Stimulated activated CD8-positive, alpha-beta memory T cell treated with anti-CD3 and anti-CD28 coated beads, Interleukin-7, amount 100 ng/mL, for 4 hours (primary cell): ENCODE measurements around the gene RPS21.
A peak's percentile ranks its signal among the peaks of the same experiment; 100 is the strongest.

Experiments
- DNase-seq, 2 donors: peaks; one replicate each; pipeline ENCODE4 v3.0.0-alpha.2; 2020; ENCODE audit warnings: low read depth in 2 of 2

Gene RPS21

DNA sequence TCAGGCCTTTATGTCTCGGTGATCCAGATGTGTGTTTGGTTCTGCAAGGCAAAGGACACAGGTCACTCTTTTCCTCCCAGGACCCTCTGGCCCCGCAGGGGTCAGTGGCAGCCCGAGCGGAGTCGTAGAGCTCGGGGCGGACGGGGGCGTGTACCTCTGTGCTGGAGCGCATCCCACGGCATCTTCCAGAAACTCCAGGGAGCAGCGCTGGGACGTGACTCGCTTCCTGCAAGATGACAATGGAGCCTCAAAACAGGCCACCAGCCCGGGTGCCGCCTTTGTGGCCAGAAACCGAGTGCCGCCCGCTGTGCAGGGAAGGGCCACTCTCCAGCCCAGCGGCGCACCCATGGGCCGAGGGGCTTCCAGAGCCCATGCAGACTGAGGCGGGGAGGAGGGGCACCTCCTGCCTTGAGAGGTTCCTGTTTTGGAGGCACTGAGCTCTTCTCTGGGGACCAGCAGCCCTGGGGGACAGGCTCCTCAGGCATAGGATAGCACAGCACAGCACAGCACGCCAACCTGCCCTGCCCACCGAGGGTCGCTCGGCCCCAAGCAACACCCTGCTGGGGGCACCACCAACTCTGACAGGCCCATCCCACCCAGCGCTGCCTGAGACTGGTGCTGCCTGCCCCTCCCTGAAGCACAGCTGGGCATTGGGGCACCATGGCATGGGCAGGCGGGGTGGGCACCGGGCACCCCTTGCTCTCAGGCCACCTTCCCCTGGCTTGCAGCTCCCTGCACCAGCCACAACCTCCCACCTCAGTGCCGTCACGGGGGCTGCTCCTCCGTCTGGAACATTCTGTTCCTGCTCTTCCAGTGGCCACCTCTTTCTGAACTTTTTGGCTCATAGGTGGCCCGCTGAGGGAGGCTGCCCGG lies 9.7 kb downstream of the RPS21 start:
- DNase-seq: no peak

DNA sequence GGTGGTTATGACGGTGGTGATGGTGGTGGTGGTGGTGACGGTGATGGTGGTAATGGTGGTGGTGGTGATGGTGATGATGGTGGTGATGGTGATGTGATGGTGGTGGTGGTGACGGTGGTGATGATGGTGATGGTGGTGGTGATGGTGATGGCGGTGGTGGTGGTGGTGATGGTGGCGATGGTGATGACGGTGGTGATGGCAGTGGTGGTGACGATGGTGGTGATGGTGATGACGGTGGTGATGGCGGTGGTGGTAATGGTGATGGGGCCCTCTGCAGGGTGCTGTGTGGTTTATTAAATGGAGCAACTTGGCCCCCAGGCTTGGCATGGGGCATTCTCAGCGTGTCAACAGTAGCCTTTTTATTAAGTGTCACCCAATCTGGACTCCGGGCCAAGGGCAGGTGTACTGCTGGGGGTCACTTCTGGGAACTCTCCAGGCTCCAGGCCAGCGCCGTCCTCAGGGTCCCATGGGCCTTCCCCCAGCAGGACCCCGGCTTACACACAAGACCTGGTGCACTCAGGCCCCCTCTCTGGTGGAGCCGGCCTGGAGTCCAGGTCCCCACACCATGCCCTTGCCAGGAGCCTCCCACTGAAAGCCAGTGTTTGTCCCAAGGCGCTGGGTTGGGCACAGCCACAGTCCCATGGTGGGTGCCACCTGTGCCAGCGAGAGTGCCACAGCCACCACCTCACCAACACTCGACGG lies 11.4 kb downstream of the RPS21 start:
- DNase-seq: no peak

DNA sequence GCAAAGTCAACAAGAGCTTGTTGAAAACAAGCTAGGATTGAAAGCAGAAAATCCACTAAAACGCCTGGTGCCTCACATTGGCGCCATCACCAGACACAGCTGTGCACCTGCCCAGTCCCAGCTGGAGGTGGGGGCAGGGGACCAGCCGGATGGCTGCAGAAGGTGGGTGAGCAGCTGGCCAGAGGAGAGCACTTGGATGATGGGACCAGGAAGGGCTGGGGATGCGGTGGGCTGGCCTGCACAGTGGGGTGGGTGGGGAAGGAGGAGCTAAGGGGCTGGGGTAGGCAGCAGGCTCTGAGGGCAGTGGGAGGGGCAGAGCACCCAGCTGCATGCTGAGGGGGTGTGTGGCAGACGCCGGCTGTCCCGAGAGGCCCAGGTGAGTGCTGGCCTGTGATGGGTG lies 13.1 kb downstream of the RPS21 start:
- no peak for DNase-seq

DNA sequence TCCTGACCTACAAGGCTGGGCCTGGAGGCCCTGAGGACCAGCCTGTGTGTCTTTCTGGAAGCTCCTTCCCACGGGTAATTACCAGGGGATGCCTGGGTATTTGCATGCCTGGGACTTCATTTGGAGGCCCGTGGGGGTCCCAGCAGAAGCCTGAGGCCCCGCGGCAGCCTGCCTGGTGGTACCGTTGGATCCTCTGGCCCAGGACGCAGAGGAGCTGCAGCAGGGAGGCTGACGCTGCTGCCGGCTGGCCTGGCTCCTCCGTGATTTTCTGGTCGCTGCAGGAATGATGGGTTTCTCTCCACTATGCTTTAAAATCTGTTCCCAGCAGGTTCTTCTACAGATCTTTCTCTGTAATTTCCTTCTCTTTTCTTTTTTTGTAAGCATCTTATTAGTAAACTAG lies 13.6 kb downstream of the RPS21 start:
- DNase-seq: no peak

DNA sequence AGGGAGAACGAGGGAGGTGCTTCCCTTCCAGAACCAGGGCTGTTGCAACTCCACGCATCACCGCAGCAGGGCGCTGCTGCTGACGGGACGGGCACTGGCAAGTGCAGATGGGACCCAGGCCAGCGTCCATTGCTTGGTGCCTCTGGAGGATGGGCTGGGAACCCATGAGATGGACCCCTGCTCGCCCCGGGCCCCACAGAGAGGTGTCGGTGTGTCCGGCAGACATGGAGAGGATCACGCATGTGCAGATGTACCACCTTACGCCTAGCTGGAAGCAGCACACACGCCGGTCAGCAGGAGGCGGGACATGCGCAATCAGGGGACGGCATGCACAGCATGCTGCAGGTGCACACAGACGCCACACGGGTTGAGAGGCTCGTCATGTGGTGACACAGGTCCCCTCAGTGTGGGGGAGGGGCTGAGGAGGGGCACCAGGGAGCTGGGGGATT lies 14.5 kb downstream of the RPS21 start:
- no peak for DNase-seq

DNA sequence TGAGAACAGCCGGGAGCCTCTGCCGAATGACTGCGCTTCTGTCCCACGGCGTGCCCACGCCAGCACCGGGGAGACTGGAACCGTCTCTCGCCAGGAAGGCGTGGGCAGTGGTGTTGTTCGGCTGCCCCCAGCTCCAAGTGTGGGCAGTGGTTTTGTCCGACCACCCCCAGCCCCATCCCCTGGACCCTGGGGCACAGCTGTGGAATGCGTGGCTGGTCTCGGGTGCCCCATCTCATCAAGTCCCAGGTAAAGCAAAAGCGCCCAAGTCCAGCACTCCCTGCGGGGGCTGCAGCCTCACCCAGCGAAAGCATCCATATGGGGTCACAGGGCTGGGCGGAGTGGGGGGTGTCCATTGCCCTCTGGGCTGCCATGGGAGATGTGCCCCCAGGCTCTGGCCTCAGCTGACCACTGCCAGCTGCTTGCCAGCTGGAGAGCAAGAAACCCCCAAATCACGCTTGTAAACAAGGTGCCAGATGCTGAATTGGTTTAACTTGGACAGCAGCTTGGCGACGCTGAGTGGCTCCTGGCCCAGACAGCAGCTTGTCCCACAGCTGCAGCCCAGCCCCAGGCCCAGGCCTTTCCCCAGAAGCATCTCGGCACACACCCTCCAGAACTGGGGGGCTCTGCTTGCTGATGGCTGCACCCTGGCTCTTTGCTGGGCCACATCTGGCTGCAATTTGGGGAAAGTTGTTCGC lies 15.7 kb downstream of the RPS21 start:
- DNase-seq: no peak

DNA sequence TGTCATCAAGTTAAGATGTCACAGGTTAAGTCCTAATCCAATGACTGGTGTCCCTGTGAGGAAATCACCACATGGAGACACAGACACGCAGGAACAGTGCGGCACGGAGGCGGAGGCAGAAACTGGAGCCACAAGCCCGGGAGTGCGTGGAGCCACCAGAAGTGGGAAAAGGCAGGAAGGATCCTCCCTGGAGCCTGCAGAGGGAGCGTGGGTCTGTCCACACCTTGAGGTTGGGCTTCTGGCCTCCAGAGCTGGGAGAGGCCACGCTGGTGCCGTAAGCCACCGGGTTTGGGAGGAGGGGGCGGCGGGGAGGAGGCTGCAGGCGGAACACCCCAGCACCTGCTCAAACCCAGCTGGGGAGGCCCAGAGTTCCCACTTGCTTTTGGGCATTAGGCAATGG lies 16.4 kb downstream of the RPS21 start:
- no peak for DNase-seq

DNA sequence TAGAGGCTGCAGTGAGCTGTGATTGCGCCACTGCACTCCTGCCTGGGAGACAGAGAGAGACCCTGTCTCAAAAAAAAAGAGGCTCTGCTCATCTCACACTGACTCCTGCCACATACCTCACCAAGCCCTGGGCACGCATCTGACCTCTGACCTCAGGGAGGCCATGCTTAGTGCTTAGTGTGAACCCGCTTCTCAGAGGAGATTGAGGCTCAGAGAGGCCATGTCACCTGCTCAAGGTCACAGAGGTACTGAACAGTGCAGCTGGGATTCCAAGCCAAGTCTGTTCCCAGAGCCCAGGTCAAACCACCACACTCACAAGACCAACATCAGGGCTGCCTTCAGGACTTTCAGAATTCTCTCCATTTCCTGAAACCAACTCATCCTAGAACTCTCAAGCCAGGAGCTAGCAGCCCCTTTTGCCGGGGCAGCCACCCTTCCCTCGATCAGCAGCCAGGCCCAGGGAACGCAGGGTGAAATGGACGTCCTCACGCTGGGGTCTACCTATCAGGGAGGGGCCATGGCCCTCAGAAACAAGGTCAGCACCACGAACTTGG lies 17.3 kb downstream of the RPS21 start:
- DNase-seq: no peak

DNA sequence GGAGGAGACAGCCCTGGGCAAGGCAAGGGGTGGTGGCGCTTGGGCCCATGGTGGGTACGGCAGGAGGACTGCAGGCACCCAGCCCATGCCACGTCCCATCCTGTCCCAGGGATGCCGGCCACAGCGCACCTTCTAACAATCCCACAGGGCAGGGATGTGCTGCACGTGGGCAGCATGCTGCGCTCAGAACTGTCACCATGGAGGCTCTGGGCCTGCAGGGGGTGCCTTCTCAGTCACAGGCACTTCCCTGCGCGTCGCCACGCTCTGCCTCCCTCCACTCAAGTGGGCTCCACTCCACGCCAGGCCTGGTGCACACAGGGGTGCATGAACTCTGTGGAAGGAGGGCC lies 17.8 kb downstream of the RPS21 start:
- no peak for DNase-seq

DNA sequence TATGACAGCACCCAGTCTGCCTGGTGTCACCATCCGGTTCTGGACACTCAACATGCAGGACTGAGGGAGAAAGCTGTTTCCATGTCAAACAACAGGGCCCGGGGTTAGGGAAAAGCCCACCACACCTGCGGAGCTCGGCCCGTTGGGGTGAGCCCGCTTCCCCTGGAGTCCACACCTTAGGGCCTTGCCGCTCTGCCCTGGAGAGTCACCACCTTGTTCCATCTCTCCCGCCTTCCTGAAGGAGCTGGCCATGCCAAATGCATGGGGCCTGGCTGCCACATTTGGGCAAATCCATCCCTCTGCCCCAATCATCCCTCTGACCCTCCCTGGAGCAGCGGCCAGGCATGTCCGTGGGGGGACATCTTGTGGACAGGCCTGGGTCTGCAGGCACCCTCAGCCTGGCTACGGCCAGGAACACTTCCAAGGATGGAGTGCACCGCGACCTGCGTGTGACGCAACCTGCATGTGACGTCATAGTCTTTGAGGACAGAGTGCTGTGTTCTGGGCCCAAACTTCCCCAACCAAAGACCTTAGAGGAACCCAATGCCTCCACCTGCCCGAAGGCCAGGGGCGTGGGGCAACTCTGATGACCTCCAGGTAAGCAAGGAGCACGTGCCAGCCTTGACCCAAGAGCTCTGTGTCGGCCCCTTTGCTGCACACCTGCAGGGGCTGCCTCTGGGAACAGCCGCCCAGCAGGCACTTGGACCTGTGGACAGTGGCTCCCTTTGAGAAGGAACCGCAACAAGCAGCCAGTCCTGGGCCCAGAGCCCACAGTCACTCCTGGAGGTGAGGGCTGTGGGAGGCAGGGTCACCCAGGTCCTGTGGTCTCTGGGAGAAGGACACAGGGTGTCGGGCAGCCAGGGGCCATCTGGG lies 18.4 kb downstream of the RPS21 start:
- DNase-seq: no peak

DNA sequence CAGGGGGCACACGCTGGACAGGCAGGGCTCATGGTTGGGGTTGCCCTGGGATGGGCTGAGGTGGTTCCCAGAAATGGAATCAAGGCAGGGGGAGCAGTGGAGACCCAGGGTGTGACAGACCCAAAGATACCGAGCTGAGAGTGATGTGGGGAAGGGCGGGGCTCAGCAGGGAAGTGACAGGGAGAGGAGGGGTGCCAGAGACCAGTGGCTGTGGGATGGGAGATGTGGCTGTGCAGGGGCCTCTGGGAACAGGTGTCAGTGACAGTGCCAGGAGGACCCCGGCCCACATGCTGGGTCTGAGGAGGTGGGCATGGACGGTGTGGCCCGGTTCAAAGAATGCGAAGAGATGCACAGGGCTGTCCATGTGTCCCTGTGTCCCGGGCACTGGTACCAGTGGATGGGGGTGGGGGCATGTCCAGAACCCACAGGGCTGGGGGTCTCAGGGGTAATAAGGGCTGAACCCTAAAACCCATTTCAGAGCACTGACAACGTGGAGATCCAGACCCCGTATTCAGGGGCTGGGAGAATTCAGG lies 19.1 kb downstream of the RPS21 start:
- DNase-seq: no peak

DNA sequence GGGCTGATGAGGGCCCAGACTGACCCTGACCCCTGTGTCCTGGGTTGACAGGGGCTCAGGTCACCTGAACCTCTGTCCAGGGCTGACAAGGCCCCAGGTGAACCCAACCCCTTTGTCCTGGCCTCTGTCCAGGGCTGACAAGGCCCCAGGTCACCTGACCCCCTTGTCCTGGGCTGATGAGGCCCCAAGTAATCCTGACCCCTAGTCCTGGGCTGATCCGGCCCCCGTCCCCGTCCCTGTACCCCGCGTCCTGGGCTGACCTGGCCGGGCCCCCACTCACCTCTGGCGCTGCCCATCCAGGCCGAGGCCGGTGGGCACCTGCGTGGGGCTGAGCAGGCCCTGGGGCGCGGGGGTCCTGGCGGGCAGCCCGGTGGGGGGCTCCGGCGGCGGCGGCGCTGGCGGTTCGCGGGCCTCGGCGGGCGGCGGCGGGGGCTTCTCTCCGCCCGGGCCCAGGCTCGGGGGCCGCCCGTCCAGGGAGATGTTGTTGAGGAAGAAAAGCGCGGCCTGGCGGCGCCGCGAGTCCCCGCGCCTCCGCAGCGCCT lies 19.8 kb downstream of the RPS21 start:
- no peak for DNase-seq

DNA sequence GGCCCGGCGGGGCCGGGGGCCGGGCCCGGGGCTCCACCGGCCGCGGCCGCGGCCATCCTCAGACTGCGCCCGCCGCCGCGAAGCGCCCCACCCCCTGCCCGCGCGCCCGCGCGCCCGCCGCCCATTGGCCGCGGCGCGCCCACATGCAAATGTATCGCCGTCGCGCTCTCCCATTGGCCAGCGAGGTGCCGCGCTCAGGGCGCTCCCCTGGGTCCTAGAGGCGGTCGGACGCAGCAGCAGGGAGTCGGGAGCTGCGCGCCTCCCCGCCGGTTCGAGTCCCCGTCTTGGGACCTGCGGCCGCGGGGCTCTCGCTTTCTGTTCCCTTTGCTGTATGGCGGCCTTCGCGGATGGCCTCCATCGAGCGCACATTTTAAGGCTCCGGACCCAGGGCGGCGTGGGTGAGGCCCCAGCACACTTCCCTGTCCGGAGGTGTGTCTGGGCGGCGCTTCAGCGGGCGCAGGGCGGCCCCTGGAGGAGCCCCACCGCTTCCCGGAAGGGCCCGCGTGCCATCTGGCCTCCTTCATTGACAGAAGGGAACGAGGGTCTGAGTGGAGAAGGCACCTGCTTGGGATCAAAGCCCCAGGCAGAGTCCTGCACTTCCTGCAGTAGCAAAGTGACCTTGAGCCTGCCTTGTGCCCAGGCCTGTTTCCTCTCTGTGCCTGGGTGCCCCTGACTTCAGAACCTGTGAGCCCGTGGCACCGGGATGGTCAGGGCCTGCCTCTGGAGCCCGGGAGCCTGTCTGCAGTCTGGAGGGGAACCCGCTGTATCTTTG lies 20.5 kb downstream of the RPS21 start, which contains the start of gene CABLES2:
Gene CABLES2 (minus strand): TSS at position 65 of the 772 bp plus-strand sequence. CDS start 9 bp downstream, at position 56.
- peak; percentile 79 to 90 for DNase-seq

DNA sequence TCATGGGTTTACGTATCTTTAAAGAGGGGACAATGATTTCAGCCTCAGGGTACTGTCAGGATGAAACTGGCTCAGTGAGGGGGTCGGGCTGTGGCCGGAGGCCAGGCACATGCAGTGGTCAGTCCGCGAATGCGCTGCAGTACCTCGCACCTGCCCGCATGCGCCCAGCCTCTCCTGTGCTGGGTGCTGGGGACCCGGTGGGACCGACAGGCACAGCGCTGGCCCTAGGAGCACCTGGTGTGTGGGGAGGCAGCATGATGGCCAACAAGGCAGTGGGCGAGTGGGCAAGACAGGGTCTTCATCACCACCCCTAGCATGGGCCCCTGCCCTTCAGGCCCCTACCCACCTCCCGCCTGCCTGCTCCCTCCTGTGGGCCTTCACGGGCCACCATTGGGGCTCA lies 21.2 kb downstream of the RPS21 start:
- DNase-seq: no peak

DNA sequence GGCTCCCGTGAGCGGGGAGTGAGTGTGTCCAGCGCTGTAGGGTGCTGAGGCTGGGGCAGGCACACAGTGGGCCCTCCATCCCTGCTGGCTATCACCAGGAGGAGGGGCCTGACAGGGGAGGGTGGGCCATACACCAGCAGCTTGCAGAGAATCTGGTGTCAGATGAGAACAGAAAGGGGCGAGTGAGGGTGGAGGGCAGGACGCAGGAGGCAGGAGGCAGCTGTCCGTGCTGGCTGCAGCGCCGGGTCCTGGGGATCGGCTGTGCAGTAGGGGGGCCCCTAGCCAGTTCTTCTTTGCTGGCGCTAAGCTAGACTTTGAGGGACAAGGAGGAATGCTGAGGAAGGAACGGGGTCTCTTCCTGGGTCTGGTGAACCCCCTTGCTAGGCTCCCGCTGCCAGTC lies 21.7 kb downstream of the RPS21 start:
- DNase-seq: no peak

DNA sequence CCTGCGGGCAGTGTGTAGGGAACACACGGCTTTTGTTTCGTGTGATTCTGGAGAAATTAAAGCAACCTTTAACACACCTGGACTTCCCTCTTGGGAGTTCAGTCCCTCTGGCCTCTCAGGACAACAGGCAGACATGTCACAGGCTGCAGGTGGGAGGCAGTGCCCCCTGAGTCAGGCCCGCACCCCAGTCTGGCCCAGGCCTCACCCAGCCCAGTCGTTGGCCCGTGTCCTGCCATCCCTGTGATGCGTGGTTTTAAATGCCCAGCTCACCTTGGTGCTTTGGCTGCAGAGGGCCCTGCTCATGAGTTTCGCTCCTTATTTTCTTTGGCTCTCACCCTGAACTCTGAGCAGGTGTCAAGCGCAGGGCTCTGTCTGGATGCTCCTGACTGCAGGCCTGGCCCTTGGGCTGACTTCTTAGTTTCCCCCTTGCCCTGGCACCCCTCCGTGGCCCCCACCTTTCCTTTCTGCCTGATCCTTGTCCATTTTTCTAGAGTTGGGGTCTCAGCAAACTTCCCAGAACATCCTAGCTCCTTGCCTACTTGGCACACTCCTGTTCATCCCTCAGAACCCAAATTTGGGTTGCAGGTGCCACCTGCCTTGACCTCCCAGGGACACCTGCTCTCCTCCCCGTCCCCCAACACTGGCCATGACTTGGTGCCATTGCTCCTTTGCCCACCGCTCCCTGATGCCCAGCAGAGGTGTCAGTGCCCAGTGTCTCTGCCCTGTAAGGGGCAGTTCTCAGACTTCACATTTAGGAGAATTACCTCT lies 22.4 kb downstream of the RPS21 start:
- no peak for DNase-seq

DNA sequence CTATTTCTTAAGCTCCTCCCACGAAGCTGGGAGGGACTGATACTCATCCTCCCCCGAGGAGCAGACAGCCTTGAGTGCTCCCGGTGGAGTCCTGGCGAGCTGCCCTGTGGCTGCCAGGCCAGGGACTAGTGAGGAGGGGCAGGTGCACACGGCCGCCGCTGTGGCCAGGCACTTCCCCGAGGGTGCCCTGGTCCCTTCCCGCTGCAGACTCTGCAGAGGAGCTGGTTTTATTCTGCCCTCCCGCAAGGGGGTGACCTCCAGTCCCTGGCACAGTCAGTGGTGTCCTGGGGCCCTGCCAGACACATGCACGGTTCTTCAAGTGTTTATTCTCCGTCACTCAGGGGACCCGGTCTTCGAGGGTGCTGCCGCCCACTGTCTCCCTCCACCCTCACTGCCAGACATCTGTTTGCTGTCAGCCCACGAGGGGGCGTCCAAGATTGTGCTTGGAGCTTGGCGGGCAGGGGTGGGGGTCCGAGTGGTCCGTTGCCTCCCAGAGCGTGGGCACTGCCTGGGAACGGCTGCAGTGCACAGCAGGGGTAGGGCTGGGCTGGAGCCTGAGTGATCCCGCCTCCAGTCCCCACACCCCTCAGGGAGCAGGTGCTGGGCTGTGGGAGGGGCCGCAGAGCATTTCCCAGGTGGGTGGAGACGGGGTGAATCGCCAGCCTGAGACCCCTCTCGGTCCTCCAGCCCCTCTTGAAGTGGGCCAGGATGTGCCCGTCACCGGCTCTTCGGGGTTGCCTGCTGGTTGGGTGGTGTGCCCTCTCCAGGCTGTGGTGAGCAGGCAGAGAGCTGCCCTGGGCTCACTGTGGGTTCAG lies 23.2 kb downstream of the RPS21 start:
- DNase-seq: no peak

DNA sequence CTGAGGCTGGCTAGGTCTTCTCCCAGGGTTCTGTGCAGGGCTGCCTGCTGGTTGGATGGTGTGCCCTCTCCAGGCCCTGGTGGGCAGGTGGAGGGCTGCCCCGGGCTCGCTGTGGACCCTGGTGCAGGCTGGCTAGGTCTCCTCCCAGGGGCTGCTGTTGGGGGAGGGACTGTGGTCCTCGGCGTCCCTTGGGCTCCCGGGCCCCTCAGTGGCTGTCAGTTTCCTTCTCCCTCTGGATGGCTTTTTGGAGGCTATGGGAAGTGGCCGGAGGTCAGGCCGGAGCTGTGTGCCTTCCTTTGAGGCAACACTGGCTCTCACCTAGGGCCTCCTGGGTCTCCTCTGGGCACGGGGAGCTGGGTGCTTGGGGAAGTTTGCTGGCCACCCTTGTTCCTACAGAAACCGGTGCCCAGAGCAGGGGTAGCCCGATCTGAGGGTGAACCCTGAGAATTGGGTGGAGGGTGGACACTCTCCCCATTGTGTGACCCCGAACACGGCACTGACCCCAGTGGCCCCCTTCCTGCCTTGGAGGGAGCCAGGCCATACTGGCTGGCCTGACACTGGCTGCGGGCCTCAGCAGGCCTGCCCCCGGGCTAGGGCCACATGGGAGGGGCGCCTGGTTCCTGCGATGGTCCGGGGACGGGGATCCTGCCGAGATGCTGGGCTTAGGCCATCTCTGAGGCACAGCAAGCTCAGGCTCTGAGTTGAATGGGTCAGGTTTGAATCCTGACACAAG lies 24.0 kb downstream of the RPS21 start:
- no peak for DNase-seq
